SK-N-MC (cell line): ENCODE data around the gene KRT15.
"Not testable (repeated sequence)": the region's sequence is repeated elsewhere in the genome, so short reads cannot be mapped to it uniquely, and the experiment has no call there.

ENCODE experiments used
- DNase-seq: peaks from one replicate; pipeline ENCODE4 v3.0.0-alpha.2; 2011; ENCODE audit warnings: low read depth, low spot score
- H3K27ac ChIP-seq: fragments of 200-600 bp; sonication (generic); 2 replicates; pipeline ENCODE4 v1.5.1; 2016; ENCODE audit warnings: mixed run types
- H3K36me3 ChIP-seq: fragments of 200-600 bp; sonication (generic); 2 replicates; pipeline ENCODE4 v1.6.1; 2017; ENCODE audit warnings: antibody characterized with exemption, low read length, mixed read lengths; ENCODE audit not compliant: insufficient read depth
- H3K4me3 ChIP-seq: fragments of 200-600 bp; sonication (generic); 2 replicates; pipeline ENCODE4 v1.5.1; 2016
- H3K9ac ChIP-seq: fragments of 200-600 bp; sonication (generic); 2 replicates; pipeline ENCODE4 v1.8.0; 2017; ENCODE audit warnings: mixed run types, mixed read lengths; ENCODE audit not compliant: insufficient read length
- H3K9me3 ChIP-seq: fragments of 200-600 bp; sonication (generic); 2 replicates; pipeline ENCODE4 v1.6.1; 2017; ENCODE audit warnings: low read depth, mild to moderate bottlenecking, antibody characterized with exemption, low read length, moderate library complexity, mixed read lengths
- EZH2 ChIP-seq: fragments of 200-600 bp; sonication (generic); IDR thresholded peaks from one replicate; pipeline ENCODE4 v1.6.1; 2017; ENCODE audit warnings: antibody characterized with exemption
- FOXP2 ChIP-seq: optimal IDR thresholded peaks from 2 replicates; pipeline ENCODE3; 2011; ENCODE audit warnings: mild to moderate bottlenecking, moderate library complexity; ENCODE audit not compliant: insufficient read depth; ENCODE audit errors: extremely low read length, control extremely low read depth
- POLR2AphosphoS5 ChIP-seq: IDR thresholded peaks from 2 replicates; pipeline ENCODE4 v1.6.1; 2012; ENCODE audit warnings: mild to moderate bottlenecking, low read depth, low read length, borderline replicate concordance

Gene KRT15

DNA sequence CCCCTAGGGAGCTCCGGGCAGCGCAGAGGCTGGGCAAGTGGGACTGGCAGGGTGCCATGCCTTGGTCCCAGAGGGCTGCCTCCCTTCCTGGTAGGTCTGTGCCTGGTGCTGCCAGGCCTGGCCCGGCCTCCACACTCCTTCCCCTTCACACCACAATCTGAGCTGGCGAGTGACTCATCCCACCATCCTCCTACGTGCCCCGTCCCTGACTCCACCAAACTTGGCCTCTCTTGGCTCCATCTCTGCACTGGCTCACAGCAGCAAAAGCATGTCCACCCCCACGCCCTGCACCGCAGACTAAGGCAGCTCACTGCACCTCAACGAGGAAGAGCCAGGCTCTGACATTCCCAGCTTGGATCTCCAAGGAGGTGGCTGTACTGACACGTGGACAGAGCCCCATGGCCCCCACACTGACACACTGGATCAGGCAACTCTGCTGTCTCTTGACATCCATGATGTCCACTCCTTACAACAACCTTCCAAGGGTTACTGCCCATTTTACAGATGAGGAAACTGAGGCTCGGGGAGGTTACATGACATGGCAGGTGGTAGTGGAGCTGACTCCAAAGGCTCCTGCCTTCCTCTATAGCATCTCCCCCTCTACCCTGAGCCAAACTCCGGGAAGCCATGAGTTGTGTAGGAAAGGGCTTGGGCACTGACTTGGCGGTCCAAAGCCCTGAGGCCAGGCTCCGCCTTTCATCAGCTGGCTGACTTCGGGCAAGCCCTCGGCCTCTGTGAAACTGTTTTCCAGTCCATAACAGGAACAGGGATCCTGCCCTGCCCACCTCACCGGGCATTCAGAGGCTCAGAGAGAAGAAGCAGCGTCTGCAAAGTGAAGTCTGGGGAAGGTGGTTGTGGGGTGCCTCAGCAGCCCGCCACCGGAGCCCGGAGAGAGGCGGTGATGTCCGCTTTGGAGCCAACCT is 29.5 kb upstream of the KRT15 start:
- Histone ChIP-seq H3K4me3 (no peak overlapping the region), H3K9me3 (no peaks in the 10 kb centered on the region), H3K36me3 (no peaks in the 10 kb centered on the region), H3K9ac (no peak overlapping the region), H3K27ac (peak overlapping the region; percentile 89; the same call in 1 of the 2 replicates)
- DNase-seq, result no peak
- TF ChIP-seq EZH2, result no peak
- no peak for TF ChIP-seq POLR2AphosphoS5
- no peak for TF ChIP-seq FOXP2

DNA sequence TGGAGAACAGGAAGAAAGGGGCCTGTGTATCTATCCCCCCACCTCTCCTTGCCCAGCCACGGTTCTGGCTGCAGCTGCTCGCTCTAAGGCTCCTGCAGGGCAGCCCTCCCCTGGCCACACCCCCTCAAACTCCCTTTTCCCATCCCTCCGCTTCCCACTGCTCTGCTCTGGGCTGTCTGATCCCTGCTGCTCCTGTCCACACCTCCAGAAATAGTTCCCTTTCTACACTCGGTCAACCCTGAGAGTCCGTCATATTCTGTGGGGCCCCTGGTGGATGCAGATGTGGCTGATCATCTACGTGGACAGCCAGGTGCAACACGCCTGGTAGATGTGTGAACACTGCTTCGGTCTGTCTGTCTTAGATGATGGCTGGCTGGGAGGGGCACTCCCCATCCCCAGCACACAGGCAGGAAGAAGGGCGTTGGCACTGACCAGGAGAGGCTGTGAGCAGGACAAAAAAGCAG is 28.7 kb upstream of the KRT15 start:
- no peak for DNase-seq
- H3K9ac ChIP-seq, result no peak overlapping the region
- TF ChIP-seq POLR2AphosphoS5, result no peak
- no peak for TF ChIP-seq FOXP2
- no peak for TF ChIP-seq EZH2

DNA sequence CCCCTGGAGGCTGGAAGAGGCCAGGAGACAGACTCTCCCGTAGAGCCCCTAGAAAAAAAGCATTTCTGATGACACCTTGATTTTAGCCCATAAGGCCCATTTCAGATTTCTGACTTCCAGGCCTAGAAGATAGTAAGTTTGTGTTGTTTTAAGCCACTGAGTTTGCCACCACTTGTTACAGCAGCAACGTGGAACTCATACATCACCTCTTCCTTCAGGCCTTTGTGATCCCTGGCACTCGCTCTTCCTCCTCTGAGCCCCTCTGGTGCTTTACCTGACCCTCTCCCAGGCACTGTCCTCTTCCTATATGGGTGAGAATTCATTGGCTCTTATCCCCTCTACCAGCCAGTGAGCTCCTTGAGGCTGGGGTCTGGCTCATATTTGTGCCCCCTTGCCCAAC is 28.1 kb upstream of the KRT15 start:
- no peak for DNase-seq
- Histone ChIP-seq H3K36me3 (no peaks in the 10 kb centered on the region), H3K27ac (no peak overlapping the region), H3K9ac (no peak overlapping the region), H3K9me3 (no peaks in the 10 kb centered on the region), H3K4me3 (no peak overlapping the region)
- TF ChIP-seq EZH2 (no peak), POLR2AphosphoS5 (no peak), FOXP2 (no peak)

More for the DNA sequence above, 28.7 kb upstream of the KRT15 start:
- H3K36me3 ChIP-seq, result no peaks in the 10 kb centered on the region
- no peak overlapping the region for H3K27ac ChIP-seq
- H3K9me3 ChIP-seq, result no peaks in the 10 kb centered on the region
- no peak overlapping the region for H3K4me3 ChIP-seq

DNA sequence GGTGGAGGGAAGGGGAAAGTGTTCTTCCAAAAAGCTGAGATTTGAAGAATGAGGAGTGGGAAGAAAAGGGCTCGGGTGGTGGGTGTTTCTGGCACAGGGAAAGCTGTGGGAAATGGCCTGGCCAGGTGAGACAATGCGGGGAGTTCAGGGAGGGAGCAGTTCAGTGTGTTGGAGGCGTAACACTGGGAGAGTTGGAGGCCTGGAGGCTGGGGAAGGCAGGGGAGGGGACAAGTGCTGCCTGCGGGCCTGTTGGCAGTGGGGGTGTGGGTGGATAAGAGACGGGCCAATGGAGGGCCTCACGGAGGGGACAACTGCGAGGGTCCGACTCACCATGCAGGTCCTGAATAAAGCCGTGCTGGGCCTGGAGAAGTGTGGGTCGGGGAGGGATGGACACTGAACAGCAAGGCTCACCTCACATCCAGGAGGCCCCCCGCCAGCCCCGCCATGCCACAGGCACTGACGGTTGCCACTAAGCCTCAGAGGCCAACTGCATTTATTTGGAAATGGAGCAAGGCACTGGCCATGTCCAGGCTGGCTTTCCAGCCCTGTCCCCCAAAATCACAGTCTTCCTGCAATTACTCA is 27.2 kb upstream of the KRT15 start:
- no peak overlapping the region for H3K9ac ChIP-seq
- H3K4me3 ChIP-seq, result no peak overlapping the region
- DNase-seq, result no peak
- H3K27ac ChIP-seq, result no peak overlapping the region
- H3K9me3 ChIP-seq, result no peaks in the 10 kb centered on the region
- no peaks in the 10 kb centered on the region for H3K36me3 ChIP-seq
- no peak for TF ChIP-seq FOXP2
- no peak for TF ChIP-seq EZH2
- TF ChIP-seq POLR2AphosphoS5, result no peak

DNA sequence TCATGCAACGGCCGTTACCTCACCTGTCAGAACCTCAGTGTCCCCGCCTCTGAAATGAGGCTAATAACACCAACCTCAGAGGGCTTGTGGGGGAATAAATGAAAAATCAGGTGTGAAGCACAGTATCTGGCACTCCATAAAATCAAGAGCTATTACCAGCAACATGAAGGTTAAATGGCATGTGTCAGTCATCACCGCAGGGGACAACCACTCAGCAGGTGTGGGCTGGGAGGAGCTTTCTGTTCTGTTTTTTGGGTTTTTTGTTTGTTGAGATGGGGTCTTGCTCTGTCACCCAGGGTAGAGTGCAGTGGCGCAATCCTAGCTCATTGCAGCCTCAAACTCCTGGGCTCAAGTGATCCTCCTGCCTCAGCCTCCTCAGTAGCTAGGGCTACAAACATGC is 26.2 kb upstream of the KRT15 start:
- no peaks in the 10 kb centered on the region for H3K9me3 ChIP-seq
- no peaks in the 10 kb centered on the region for H3K36me3 ChIP-seq
- DNase-seq, result no peak
- H3K27ac ChIP-seq, result peak overlapping the region; percentile 80
- peak overlapping the region; percentile 26; the same call in 1 of the 2 replicates for H3K4me3 ChIP-seq
- peak overlapping the region; percentile 49 for H3K9ac ChIP-seq
- no peak for TF ChIP-seq FOXP2
- no peak for TF ChIP-seq EZH2
- no peak for TF ChIP-seq POLR2AphosphoS5

DNA sequence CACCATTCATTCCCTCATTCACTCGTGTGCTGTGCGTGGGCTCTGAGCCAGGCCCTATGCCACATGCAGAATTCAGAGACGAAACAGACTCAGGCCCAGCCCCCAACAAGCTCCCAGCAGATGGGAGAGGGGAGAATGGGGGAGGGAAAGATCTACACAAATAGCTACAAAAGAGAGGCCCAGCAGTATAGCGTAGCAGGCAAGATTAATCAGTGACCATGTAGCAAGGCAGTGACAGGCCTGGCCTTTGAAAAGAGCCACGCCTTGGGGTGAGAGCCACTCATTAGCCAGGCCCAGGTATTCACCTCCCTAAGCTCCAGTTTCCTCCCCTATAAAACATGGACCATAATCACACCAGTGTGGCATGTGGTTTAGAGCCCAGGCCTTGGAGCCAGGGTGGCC is 25.8 kb upstream of the KRT15 start:
- DNase-seq, result no peak
- peak overlapping the region; percentile 80 for H3K27ac ChIP-seq
- no peaks in the 10 kb centered on the region for H3K36me3 ChIP-seq
- no peak for TF ChIP-seq POLR2AphosphoS5
- TF ChIP-seq EZH2, result no peak
- peak; percentile 74 for TF ChIP-seq FOXP2
- peak overlapping the region; percentile 49 for H3K9ac ChIP-seq
- peak overlapping the region; percentile 26; the same call in 1 of the 2 replicates for H3K4me3 ChIP-seq
- H3K9me3 ChIP-seq, result no peaks in the 10 kb centered on the region

DNA sequence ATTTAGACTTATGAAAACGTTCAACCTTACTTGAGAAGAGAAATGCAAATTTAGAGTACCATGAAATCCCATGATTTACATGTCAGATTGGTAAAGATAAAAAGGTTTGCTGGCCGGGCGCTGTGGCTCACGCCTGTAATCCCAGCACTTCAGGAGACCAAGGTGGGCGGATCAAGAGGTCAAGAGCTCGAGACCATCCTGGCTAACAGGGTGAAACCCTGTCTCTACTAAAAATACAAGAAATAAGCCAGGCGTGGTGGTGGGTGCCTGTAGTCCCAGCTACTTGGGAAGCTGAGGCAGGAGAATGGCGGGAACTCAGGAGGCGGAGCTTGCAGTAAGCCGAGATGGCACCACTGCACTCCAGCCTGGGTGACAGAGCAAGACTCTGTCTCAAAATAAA is 24.1 kb upstream of the KRT15 start:
- not testable (repeated sequence) for H3K9ac ChIP-seq, H3K36me3 ChIP-seq, H3K9me3 ChIP-seq, DNase-seq, H3K4me3 ChIP-seq
- peak overlapping the region; percentile 34; the same call in 1 of the 2 replicates for H3K27ac ChIP-seq

DNA sequence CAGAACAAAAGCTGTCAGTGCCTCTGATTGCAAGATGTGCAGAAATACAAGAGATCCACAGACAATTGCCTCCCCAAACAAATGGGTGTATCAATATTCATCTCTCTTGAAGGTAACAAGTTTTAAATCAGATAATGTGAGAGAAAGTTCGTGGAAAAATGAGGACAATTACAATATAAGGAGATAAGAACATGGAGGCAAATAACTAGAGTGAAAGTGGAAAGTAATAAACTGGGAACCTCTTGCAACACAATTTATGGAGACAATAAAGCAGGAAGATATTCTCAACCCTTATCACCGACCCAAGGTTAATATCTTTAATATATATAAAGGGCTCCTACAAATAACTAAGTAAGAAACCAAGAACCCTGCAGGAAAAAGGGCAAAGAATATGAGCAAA is 23.7 kb upstream of the KRT15 start:
- H3K4me3 ChIP-seq, result no peak overlapping the region
- H3K9me3 ChIP-seq, result no peaks in the 10 kb centered on the region
- no peak overlapping the region for H3K9ac ChIP-seq
- H3K36me3 ChIP-seq, result no peaks in the 10 kb centered on the region
- no peak for TF ChIP-seq POLR2AphosphoS5
- no peak for TF ChIP-seq FOXP2
- peak overlapping the region; percentile 34; the same call in 1 of the 2 replicates for H3K27ac ChIP-seq
- DNase-seq, result no peak
